Activated T-helper 1 cell treated with Interleukin-2 at 50 U/mL for 16 hours (primary cell): ENCODE data around the gene CCDC195.
"Not testable (repeated sequence)": the region's sequence is repeated elsewhere in the genome, so short reads cannot be mapped to it uniquely, and the experiment has no call there.

Experiments used
- DNase-seq: peaks from one replicate; pipeline ENCODE4 v3.0.0-alpha.2; 2020; ENCODE audit warnings: low read depth

The CCDC195 gene

GRCh38 chr2:224690868-224691267 lies 25.3 kb downstream of the CCDC195 start:
- DNase-seq = no peak

DNA sequence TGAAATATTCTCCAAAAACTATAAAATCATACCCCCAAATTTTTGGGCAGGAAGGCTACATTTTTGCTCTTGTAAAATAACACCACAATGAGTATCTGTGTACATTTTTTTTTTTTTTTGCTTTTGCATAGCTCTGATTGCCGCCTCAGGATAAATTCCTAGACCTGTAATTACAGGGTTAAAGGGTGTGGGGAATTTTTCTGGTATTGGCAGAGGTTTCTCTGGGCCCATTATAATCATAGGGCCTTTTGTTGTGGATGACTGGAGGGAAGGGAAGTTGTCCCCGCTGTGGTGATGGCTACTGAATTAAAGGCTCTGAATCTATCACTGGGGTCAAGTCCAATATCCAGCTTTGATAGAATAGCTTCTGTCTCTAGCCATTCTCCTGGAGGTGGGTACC lies 26.6 kb downstream of the CCDC195 start:
- no peak for DNase-seq

DNA sequence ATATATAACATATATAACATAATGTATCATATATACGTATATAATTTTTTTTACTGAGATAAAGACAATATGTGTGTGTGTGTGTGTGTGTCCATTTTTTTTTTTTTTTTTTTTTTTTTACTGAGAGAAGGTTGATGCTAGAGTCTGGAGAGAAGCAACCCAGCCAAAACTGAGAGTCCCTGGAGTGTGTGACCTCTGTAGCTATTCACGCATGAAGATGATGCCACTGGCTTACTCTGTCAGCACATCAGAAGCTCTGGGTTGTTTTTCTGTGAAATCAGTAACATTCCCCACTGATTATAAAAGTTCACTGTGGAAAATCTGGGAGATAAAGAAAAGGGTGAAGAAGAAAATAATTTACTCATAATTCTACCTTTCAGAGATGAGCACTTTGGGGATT lies 27.2 kb downstream of the CCDC195 start:
- no peak for DNase-seq

- DNase-seq = no peak
Observed at GRCh38 chr2:224687156-224687555, 29.0 kb downstream of the CCDC195 start.

DNA sequence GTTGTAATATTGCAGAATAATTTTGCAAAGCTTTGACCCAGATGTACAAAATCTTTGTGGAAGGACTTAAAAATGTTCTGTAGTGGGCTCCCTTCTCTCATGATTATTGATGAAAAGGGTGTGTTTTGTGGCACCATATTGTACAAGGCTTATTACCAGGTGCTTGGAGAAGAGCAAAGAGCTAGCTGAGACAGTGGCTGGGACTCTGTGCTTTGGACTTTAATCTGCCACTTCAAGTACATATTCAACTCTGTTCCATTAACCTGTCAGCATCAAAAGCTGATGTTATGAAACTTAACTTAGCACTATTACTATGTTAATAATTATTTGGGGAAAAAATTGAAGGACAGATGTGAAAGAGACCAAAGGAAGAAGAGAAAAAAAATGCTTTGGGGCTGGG lies 31.0 kb downstream of the CCDC195 start:
- DNase-seq = no peak

DNA sequence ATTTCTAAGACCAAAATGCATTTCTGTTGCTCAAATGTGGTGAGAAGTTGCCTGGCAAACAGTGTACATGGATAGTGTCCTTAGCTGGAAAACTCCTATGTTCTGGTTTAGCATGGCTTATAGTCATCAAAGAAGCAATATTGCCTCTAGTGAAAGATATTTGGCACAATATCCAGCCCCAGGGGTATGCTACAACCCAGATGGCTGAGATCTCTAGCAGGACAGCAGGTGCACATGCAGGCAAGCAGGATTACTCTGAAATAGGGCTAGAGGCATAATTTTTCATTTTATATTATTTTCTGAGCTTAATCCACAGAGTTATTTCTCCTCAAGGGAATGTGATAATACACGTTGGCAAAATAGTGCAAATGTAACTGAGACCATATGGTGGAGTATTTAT lies 34.0 kb downstream of the CCDC195 start:
- DNase-seq = no peak

DNA sequence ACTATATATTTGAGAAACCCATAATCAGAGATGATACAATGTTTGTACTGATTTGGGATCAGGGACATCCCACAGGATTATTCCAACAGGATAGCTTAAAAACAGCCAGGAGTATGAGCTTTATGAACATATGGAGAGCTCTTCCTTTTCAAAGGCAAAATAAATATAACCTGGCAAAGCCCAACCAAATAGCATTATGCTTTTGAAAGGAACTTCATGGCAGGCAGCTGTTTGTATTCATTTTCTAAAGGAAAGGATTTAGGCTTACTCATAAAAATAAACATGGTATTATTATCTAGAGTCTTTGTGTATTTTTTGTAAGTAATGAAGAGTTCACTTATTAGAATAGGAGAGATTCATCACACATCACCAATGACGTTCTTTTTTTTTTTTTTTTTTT lies 44.4 kb downstream of the CCDC195 start:
- no peak for DNase-seq

DNA sequence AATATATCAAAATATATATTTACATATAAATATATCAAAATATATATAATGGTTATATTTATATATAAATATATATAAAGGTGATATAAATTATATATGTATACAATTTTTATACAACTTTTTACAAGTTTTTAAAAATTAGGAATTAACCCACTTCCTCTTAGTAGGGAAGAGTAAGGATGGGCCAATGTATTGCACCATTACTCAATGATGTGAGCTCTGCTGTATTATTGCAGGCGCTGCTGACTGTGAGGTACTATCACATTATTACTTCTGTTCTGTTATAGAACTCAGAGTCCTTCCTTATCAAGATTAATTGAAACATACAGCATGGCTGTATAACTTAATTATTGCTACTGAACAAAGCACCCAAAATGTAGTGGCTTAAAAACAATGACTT lies 46.0 kb downstream of the CCDC195 start:
- DNase-seq = no peak

DNA sequence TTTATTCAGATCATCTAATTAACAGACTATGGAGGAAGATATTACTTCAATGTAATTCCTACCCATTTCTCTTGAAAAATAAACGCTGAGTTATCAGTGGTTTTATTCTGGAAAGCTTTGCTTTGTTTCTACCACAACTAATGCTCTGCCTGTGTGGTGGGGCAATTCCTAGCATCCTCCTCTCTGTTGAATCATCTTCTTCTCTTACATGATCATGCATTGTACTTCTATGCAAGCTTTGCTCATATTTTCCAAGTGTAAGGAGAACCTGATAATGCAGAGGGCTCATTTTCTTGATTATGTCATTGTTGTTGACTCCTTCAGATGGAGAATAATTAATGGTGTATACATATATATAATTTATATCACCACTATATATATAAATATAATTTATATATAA lies 46.7 kb downstream of the CCDC195 start:
- no peak for DNase-seq

- DNase-seq = no peak
Observed at GRCh38 chr2:224668123-224668909, 47.8 kb downstream of the CCDC195 start.

GRCh38 chr2:224666951-224667553 lies 49.1 kb downstream of the CCDC195 start:
- DNase-seq = no peak

GRCh38 chr2:224663322-224663721 lies 52.8 kb downstream of the CCDC195 start:
- DNase-seq = not testable (repeated sequence)

DNA sequence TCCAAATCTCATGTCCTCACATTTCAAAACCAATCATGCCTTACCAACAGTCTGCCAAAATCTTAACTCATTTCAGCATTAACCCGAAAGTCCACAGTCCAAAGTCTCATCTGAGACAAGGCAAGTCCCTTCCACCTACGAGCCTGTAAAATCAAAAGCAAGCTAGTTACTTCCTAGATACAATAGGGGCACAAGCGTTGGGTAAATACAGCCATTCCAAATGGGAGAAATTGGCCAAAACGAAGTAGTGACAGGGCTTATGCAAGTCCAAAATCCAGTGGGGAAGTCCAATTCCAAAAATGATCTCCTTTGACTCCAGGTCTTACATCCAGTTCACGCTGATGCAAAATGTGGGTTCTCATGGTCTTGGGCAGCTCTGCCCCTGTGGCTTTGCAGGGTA lies 54.5 kb downstream of the CCDC195 start:
- DNase-seq = not testable (repeated sequence)

GRCh38 chr2:224659714-224660113 lies 56.5 kb downstream of the CCDC195 start:
- no peak for DNase-seq

DNA sequence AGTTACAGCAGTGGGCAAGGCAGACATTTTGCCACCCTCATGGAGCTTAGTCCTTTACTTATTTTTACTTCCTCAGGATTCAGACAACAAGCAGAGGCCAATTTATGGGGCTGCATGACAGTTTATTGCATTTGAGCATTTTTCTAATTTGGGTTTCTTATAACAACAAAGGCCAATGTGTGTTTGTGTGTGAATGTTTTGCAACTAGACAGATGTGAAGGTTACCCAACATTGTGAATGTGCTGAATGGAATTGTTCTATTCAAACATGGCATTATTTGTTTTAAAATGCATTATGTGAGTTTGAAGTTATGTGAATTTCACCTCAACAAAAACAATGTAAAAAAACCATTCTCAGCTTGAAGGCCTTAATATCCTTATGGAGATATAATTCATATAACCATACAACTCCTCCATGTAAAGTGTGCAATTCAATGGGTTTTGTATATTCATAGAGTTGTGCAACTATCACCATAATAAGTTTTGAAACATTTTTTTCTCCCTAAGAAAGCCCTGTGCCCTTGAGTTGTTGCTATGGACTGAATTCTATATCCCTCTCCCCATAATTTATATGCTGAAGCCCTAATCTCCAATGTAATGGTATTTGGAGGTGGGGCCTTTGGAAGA lies 57.3 kb downstream of the CCDC195 start:
- DNase-seq = no peak

DNA sequence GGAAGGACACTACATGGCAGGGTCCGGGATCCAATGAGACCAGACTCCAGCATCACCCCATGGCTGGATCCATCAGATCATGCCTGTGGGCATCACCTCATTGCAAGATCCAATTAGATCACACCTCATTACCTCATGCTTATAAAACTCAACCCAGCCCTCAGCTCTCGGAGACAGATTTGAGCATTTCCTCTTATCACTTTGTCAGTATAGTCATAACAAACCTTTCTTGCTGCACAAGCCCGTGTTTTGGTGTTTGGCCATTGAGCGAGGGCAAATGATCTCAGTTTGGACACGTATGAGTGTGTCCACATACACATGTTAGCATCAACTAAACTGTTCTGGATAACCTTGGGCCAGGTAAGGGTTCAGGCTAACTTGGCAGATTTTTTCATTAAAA lies 58.8 kb downstream of the CCDC195 start:
- no peak for DNase-seq

DNA sequence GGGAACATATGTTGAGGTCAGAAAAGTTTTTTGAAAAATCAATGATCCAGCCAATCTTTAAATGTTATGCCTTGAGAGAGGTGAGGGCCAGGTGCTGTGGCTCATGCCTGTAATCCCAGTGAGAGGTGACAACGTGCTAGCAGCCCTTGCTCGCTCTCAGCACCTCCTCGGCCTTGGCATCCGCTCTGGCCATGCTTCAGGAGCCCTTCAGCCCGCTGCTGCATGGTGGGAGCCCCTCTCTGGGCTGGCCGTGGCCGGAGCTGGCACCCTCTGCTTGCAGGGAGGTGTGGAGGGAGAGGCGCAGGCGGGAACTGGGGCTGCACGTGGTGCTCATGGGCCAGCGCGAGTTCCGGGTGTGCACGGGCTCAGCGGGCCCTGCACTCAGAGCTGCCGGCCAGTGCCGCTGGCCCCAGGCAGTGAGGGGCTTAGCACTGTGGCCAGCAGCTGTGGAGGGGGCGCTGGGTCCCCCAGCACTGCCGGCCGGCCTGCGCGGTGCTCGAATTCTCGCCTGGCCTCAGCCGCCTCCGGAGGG lies 61.1 kb downstream of the CCDC195 start:
- no peak for DNase-seq
